ENCODE data around the gene GCC1. TPM values are rescaled to one million over a fixed set of nuclear protein-coding genes. Genes with fewer than 3 reads are reported as not detected.

Gene GCC1
- total RNA-seq, 4 donors from 2014 or later: 16.0 to 18.3 (median 17.9) TPM

DNA sequence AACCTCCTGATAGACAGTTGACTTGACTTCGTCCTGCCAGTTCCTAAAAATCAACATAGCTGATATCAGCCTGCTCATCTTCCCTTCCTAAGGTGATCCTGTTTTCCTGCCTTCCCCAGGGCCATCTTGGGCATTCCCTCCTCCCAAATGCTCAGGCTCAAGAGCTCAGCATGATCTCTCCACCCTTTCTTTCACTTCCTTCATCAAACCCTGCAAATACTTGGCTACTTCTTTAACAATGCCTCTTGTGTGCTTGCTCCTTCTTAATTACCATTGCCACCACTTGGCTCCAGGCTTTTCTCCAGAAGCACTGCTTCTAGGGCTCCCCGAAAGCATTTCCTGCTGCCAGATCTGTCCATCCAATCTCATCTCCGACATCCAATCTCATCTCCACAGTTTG is 15.5 kb upstream of the GCC1 start:
- no peak for DNase-seq (ENCODE audit: low spot score in 2 of 2)
- TF ChIP-seq EP300 (IDR thresholded peaks at IDR 0.05) (no peak), CTCF (IDR thresholded peaks at IDR 0.05) (no peak), POLR2A (IDR thresholded peaks at IDR 0.05) (no peak)
- WGBS, 2 donors: 58 to 65% methylated on average over 3 of the region's 3 CpGs
- no peak overlapping the region for H3K27ac ChIP-seq
- no peaks in the 10 kb centered on the region for H3K27me3 ChIP-seq
- no peak overlapping the region for H3K4me3 ChIP-seq
- no peaks in the 10 kb centered on the region for H3K36me3 ChIP-seq
- no peaks in the 10 kb centered on the region for H3K4me1 ChIP-seq
- H3K9me3 ChIP-seq: no peaks in the 10 kb centered on the region

- Histone ChIP-seq H3K4me3 (no peak overlapping the region), H3K27me3 (no peaks in the 10 kb centered on the region), H3K9me3 (no peaks in the 10 kb centered on the region), H3K36me3 (peaks cover 0 to 5% (median 0%) of the 10 kb centered on the region in 3 donors), H3K27ac (no peak overlapping the region), H3K4me1 (no peaks in the 10 kb centered on the region)
- 58 to 64% methylated on average over 6 of the region's 6 CpGs for WGBS, 2 donors
- TF ChIP-seq CTCF (IDR thresholded peaks at IDR 0.05): no peak
- TF ChIP-seq POLR2A (IDR thresholded peaks at IDR 0.05): no peak
- TF ChIP-seq EP300 (IDR thresholded peaks at IDR 0.05): no peak
- DNase-seq (ENCODE audit: low spot score in 2 of 2): no peak
Observed at GRCh38 chr7:127598318-127598717, 12.9 kb upstream of the GCC1 start.

DNA sequence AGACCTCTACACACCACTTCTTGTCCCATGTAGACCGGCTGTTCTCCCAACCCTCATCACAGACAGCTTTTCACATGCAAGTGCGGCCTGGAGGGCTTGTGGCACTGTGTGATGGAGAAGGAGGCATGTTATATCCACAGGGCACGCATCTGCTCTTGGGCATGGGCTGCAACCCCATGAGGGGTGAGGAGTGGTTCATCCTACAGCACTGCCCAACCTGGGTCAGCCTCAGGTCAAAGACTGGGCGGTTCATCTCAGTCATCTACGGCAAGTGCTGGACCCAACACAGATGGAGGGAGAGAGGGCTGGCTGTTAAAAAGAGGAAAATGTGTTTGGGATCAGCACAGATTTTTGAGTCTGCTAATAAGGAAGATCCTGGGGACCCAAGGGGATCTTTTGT is 10.3 kb upstream of the GCC1 start:
- no peak for TF ChIP-seq CTCF (IDR thresholded peaks at IDR 0.05)
- TF ChIP-seq EP300 (IDR thresholded peaks at IDR 0.05): no peak
- TF ChIP-seq POLR2A (IDR thresholded peaks at IDR 0.05): no peak
- Histone ChIP-seq H3K27ac (no peak overlapping the region), H3K9me3 (no peaks in the 10 kb centered on the region), H3K4me3 (no peak overlapping the region), H3K36me3 (peaks cover 0 to 28% (median 11%) of the 10 kb centered on the region in 3 donors), H3K27me3 (no peaks in the 10 kb centered on the region), H3K4me1 (peaks cover 0 to 5% (median 0%) of the 10 kb centered on the region in 4 donors)
- 84 to 94% methylated on average over 4 to 5 of the region's 5 CpGs for WGBS, 2 donors
- no peak for DNase-seq (ENCODE audit: low spot score in 2 of 2)

DNA sequence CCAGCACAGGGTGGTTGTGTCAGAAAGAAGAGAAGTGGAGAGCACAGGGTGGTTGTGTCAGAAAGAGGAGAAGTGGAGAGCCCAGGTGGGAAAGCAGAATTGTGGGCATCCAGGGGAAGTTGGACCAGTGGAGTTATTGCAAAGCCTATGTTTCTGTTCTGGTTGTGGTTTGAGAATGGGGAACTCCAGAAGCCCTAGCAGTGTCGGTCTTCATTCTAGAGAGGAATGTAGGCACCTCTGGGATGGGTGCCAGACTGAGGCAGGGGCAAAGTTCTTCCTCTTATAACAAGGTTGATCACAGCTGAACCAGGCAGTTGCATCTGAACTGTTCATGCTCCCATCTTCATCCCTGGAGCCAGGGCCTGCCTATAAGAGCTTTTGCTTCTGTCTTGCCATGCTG is 9.1 kb upstream of the GCC1 start:
- no peak overlapping the region for H3K27ac ChIP-seq
- no peak overlapping the region for H3K4me3 ChIP-seq
- no peaks in the 10 kb centered on the region for H3K9me3 ChIP-seq
- H3K27me3 ChIP-seq: no peaks in the 10 kb centered on the region
- no peak for TF ChIP-seq POLR2A (IDR thresholded peaks at IDR 0.05)
- TF ChIP-seq CTCF (IDR thresholded peaks at IDR 0.05): no peak
- TF ChIP-seq EP300 (IDR thresholded peaks at IDR 0.05): no peak
- peaks cover 0 to 13% (median 3%) of the 10 kb centered on the region in 4 donors for H3K4me1 ChIP-seq
- WGBS, 2 donors: 69 to 72% methylated on average over 1 of the region's 1 CpG
- no peak for DNase-seq (ENCODE audit: low spot score in 2 of 2)
- peaks cover 0 to 38% (median 13%) of the 10 kb centered on the region in 3 donors for H3K36me3 ChIP-seq

GRCh38 chr7:127592550-127592949 is 7.2 kb upstream of the GCC1 start:
- no peak for TF ChIP-seq CTCF (IDR thresholded peaks at IDR 0.05)
- TF ChIP-seq POLR2A (IDR thresholded peaks at IDR 0.05): no peak
- no peak for TF ChIP-seq EP300 (IDR thresholded peaks at IDR 0.05)
- H3K27ac ChIP-seq: no peak overlapping the region
- H3K9me3 ChIP-seq: no peaks in the 10 kb centered on the region
- DNase-seq (ENCODE audit: low spot score in 2 of 2): no peak
- H3K4me1 ChIP-seq: peaks cover 0 to 24% (median 11%) of the 10 kb centered on the region in 4 donors
- H3K4me3 ChIP-seq: no peak overlapping the region
- H3K27me3 ChIP-seq: no peaks in the 10 kb centered on the region
- 69 to 76% methylated on average over 4 of the region's 4 CpGs for WGBS, 2 donors
- peaks cover 0 to 38% (median 13%) of the 10 kb centered on the region in 3 donors for H3K36me3 ChIP-seq
